K562 (cell line): Measurements from ENCODE around the gene FBXO27.

Experiments used
- CREM ChIP-seq: IDR thresholded peaks from 2 replicates; pipeline ENCODE4 v1.6.1; 2014; ENCODE audit warnings: antibody characterized with exemption, low read depth
- HDGF ChIP-seq: fragments of 450-650 bp; IDR thresholded peaks from 2 replicates; pipeline ENCODE4 v1.6.1; 2016
- U2AF1 ChIP-seq: fragments of 200-400 bp; formaldehyde crosslinking; optimal IDR thresholded peaks from 2 replicates; pipeline ENCODE3; 2017; ENCODE audit warnings: mild to moderate bottlenecking, low read depth, low read length, moderate library complexity
- ZBTB49 ChIP-seq: sonication (generic); formaldehyde crosslinking; IDR thresholded peaks from 2 replicates; pipeline ENCODE4 v1.8.0; 2022; ENCODE audit warnings: missing genetic modification reagents, mild to moderate bottlenecking, borderline replicate concordance

GRCh38 chr19:39052846-39053245 is 20.5 kb upstream of the FBXO27 start:
- TF ChIP-seq U2AF1 (no peak), ZBTB49 (CRISPR knock-in tag) (no peak), HDGF (no peak), CREM (no peak)
